AG09319 (cell line): Measurements from ENCODE around the gene ZNF77.
"Not testable (repeated sequence)": the region's sequence is repeated elsewhere in the genome, so short reads cannot be mapped to it uniquely, and the experiment has no call there.

Experiments
- DNase-seq: peaks from one replicate; pipeline ENCODE4 v3.0.0-alpha.2; 2010; ENCODE audit warnings: low read depth; ENCODE audit errors: extremely low read depth
- CTCF ChIP-seq: IDR thresholded peaks from 2 replicates; pipeline ENCODE4 v1.5.1; 2011; ENCODE audit warnings: low read depth, mild to moderate bottlenecking, inconsistent platforms, low read length, moderate library complexity

The ZNF77 gene

GRCh38 chr19:2952953-2953481, 8.2 kb upstream of the ZNF77 start:
- TF ChIP-seq CTCF, result no peak
- DNase-seq, result no peak

DNA sequence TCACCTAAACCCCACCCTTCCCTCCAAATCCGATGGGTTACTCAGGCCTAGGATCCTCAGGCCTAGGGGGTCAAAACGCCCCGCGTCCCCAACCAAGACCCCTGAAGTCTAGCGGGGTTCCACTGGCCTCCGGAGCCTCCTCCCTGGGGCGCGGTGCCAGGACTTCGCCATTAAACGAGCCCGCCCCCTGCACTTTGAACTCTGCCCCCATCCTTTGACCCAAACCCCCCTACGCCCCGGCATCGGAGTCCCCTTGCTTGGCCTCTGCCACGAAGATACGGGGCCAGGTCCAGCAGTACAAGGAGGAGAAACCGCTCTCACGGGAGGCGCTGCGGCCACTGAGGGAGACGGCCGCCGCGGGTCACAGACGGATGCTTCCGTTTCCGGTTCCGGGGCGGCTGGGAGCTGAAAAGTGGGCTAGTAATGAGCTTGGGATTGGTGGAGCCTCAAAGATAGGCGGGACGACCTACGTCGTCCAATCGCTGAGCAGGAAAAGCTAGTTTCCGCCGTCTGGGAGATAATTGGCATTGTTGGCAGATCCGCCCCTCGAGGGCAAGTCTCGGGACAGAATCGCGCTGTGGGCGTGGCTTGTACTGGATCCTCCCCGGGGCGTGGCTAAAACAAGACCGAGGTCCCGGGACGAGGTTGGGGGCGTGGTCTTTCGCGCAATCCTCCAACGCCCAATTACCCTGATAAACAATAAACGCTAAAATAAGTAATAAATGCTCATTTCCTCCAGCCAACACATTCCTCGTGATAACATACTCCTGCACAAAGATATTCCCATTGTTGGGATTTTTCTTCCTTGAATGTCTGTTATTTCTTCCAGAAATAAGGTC, 5.7 kb upstream of the ZNF77 start:
- no peak for TF ChIP-seq CTCF

DNA sequence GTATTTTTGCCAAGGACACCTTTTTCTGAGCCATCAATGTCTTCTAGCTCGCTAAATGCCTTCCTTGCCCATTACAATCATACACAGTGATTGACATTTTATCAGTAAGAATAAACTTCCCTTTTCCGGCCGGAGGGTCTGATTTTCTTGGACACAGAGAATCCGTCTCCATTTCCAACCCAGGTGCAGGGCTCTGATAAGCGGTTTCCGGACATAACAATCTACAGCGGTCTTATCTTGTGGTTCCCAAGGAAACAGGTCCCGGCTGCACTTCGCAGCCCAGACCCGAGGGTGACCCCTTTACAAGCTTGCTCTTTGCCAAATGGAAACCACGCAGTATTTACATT, 5.1 kb upstream of the ZNF77 start:
- no peak for DNase-seq
- no peak for TF ChIP-seq CTCF

More for the DNA sequence above, 5.7 kb upstream of the ZNF77 start:
- DNase-seq, result peak; percentile 99

GRCh38 chr19:2945575-2946184, 909 bp upstream of the ZNF77 start:
- DNase-seq, result no peak
- no peak for TF ChIP-seq CTCF

DNA sequence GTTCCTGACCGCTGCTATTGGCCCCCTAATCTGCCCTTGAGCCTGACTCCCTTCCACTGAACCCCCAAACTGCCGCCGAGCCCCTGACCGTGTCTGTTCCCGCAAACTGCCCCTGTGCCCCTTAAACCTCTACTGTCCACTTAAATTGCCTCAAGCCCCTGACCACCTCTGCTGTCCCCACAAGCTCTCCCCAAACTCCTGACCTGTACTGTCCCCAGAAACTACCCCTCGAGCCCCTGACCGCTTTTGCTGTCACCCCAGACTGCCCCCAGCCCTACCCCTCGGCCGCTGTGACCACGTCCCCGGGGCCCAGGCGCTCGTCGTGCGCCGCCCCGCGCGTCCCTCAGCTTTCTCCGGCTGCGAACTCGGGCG, 382 bp downstream of the ZNF77 start:
- DNase-seq, result no peak
- TF ChIP-seq CTCF, result no peak

GRCh38 chr19:2942928-2943640, 1.7 kb downstream of the ZNF77 start:
- DNase-seq, result no peak
- no peak for TF ChIP-seq CTCF

DNA sequence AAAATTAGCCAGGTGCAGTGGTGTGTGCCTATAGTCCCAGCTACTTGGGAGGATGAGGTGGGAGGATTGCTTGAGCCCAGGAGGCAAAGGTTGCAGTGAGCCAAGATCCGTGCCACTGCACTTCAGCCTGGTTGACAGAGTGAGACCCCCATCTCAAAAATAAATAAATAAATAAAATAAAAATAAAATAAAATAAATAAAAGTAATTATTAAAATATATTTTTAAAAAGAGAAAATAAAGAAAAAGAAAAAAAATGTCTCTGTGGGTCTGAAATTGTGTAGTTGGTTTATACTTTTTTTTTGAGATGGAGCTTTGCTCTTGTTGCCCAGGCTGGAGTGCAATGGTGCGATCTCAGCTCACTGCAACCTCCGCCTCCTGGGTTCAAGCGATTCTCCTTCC, 8.9 kb downstream of the ZNF77 start:
- DNase-seq, result not testable (repeated sequence)
